ENCODE results near the gene RNF220. TPM values are rescaled to one million over a fixed set of nuclear protein-coding genes. Genes with fewer than 3 reads are reported as not detected.

RNF220 gene
- total and polyA plus RNA-seq, 9 of the 15 experiments (the other 6 are each of a cell fraction or from before 2014, with no cell fraction given): 5.1 to 117 (median 66.9) TPM

GRCh38 chr1:44674113-44675000 lies 269.3 kb downstream of the RNF220 start, which contains the start of the genes ARMH1 and TMEM53 (continued):
- TF ChIP-seq TCF7 (IDR thresholded peaks at IDR 0.05; ENCODE audit: borderline replicate concordance) (0 out of 2 replicates have a peak, but pooled peaks have one; percentile 47), ESRRA (IDR thresholded peaks at IDR 0.05; ENCODE audit: borderline replicate concordance, low read depth) (peak; percentile 84), HEY1 (CRISPR knock-in tag; IDR thresholded peaks at IDR 0.05; ENCODE audit: borderline replicate concordance) (no peak), PHB (CRISPR knock-in tag; IDR thresholded peaks at IDR 0.05) (no peak), PREB (CRISPR knock-in tag; IDR thresholded peaks at IDR 0.05) (no peak), PTTG1 (tag; IDR thresholded peaks at IDR 0.05; ENCODE audit: low read depth) (no peak), NRF1 (conservative IDR thresholded peaks at IDR 0.05 in 1 of 2, IDR thresholded peaks at IDR 0.05 in 1 of 2) (peak; percentile 93 to 94), ZNF766 (CRISPR knock-in tag; conservative IDR thresholded peaks at IDR 0.05) (no peak), CHD2 (IDR thresholded peaks at IDR 0.05; ENCODE audit: low read depth, low read length) (peak; percentile 88), ZNF232 (CRISPR knock-in tag; IDR thresholded peaks at IDR 0.05) (no peak), ZNF778 (CRISPR knock-in tag; IDR thresholded peaks at IDR 0.05) (no peak), ZNF609 (CRISPR knock-in tag; IDR thresholded peaks at IDR 0.05; ENCODE audit: borderline replicate concordance) (no peak), FOXA1 (IDR thresholded peaks at IDR 0.05; ENCODE audit: borderline replicate concordance) (no peak), FOS (IDR thresholded peaks at IDR 0.05; ENCODE audit: extremely low read depth, insufficient read length) (peak; percentile 99), MYNN (IDR thresholded peaks at IDR 0.05) (no peak), MYNN (CRISPR knock-in tag; IDR thresholded peaks at IDR 0.05) (no peak), ZNF12 (CRISPR knock-in tag; IDR thresholded peaks at IDR 0.05) (no peak), RBM22 (IDR thresholded peaks at IDR 0.05; ENCODE audit: low read depth, low read length, poor library complexity, severe bottlenecking) (peak; percentile 90), SMARCB1 (IDR thresholded peaks at IDR 0.05; ENCODE audit: insufficient read length, low read depth) (no peak), KLF6 (CRISPR knock-in tag; IDR thresholded peaks at IDR 0.05; ENCODE audit: borderline replicate concordance) (no peak), BRCA1 (IDR thresholded peaks at IDR 0.05) (no peak), BRCA1 (CRISPR knock-in tag; IDR thresholded peaks at IDR 0.05) (no peak), XRCC4 (IDR thresholded peaks at IDR 0.05; ENCODE audit: extremely low read depth, insufficient read depth, insufficient read length) (no peak), KDM4B (IDR thresholded peaks at IDR 0.05; ENCODE audit: borderline replicate concordance in 2 of 2, low read depth in 1 of 2) (no peak), HIVEP1 (CRISPR knock-in tag; IDR thresholded peaks at IDR 0.05) (no peak)

All from K562 (cell line).